A673 (cell line): ENCODE measurements around the gene APBA1. TPM values are rescaled to one million over a fixed set of nuclear protein-coding genes. Genes with fewer than 3 reads are reported as not detected.

Source experiments
- BruUV-seq: library from RNA; stranded (reverse); fragments of 400-500 nt; replicated peaks from 2 replicates; lab custom pipeline; 2021; lab: Mats Ljungman, UMichigan
- CTCF ChIA-PET: fragments of 300-600 bp; sonication (Branson Sonifier 250); formaldehyde crosslinking; loops from one replicate; lab custom pipeline; 2022; ENCODE audit warnings: antibody characterized with exemption; lab: Charles Lee
- POLR2A ChIA-PET: fragments of 300-600 bp; sonication (Branson Sonifier 250); formaldehyde crosslinking; loops from one replicate; lab custom pipeline; 2022; ENCODE audit warnings: antibody characterized with exemption; ENCODE audit not compliant: low non-redundant PET; lab: Charles Lee
- DNase-seq: peaks from one replicate; pipeline ENCODE4 v3.0.0-alpha.2; 2015; ENCODE audit warnings: low spot score
- H3K27ac ChIP-seq: fragments of 200-600 bp; sonication (generic); 2 replicates; pipeline ENCODE4 v1.5.1; 2016; ENCODE audit warnings: mixed run types, low read depth, mild to moderate bottlenecking, mixed read lengths, antibody characterized with exemption, low read length; ENCODE audit not compliant: poor library complexity, severe bottlenecking
- H3K27me3 ChIP-seq: fragments of 200-600 bp; sonication (generic); replicated peaks from 2 replicates; pipeline ENCODE4 v1.6.1; 2017; ENCODE audit warnings: mixed run types, low read depth, mild to moderate bottlenecking, mixed read lengths, antibody characterized with exemption, low read length; ENCODE audit not compliant: insufficient read depth, poor library complexity
- H3K36me3 ChIP-seq: fragments of 200-600 bp; sonication (generic); 2 replicates; pipeline ENCODE4 v1.6.1; 2016; ENCODE audit warnings: mixed run types, mild to moderate bottlenecking, mixed read lengths, antibody characterized with exemption, low read length; ENCODE audit not compliant: insufficient read depth, poor library complexity, severe bottlenecking
- H3K4me1 ChIP-seq: fragments of 200-600 bp; sonication (generic); 2 replicates; pipeline ENCODE4 v1.6.1; 2017; ENCODE audit warnings: mixed run types, mild to moderate bottlenecking, mixed read lengths, antibody characterized with exemption, low read length; ENCODE audit not compliant: insufficient read depth, poor library complexity, severe bottlenecking
- H3K4me3 ChIP-seq: fragments of 200-600 bp; sonication (generic); 2 replicates; pipeline ENCODE4 v1.5.1; 2016; ENCODE audit warnings: low read depth, mixed run types, mild to moderate bottlenecking, mixed read lengths, low read length; ENCODE audit not compliant: poor library complexity, severe bottlenecking
- H3K9me3 ChIP-seq: fragments of 200-600 bp; sonication (generic); 2 replicates; pipeline ENCODE4 v1.6.1; 2016; ENCODE audit warnings: mixed run types, low read depth, mild to moderate bottlenecking, mixed read lengths, antibody characterized with exemption, low read length; ENCODE audit not compliant: poor library complexity, severe bottlenecking
- EZH2 ChIP-seq: fragments of 200-600 bp; sonication (generic); IDR thresholded peaks from 2 replicates; pipeline ENCODE4 v1.6.1; 2017; ENCODE audit warnings: borderline replicate concordance, low read depth, mild to moderate bottlenecking, mixed read lengths, antibody characterized with exemption, low read length; ENCODE audit not compliant: poor library complexity, severe bottlenecking
- intact Hi-C: fragments of 100-400 bp; cut with micrococcal nuclease; formaldehyde crosslinking; loops from one replicate; pipeline ENCODE4 v1.10.0; 2022; ENCODE audit not compliant: unreplicated experiment
- total RNA-seq: library from RNA; stranded (reverse); gene quantifications from 2 replicates; pipeline ENCODE4 v1.2.3, GENCODE V29; 2021
- TF ChIP-seq, protein P1 (sequence below): fragments of 300-800, 200-600 bp; sonication (generic); conservative IDR thresholded peaks from 2 replicates; pipeline ENCODE4 v1.5.1; 2017; ENCODE audit warnings: low read depth, mild to moderate bottlenecking, antibody characterized with exemption, low read length, moderate library complexity, mixed read lengths

The APBA1 gene
- total RNA-seq, 1 experiment from 2014 or later = 0.13 TPM

DNA sequence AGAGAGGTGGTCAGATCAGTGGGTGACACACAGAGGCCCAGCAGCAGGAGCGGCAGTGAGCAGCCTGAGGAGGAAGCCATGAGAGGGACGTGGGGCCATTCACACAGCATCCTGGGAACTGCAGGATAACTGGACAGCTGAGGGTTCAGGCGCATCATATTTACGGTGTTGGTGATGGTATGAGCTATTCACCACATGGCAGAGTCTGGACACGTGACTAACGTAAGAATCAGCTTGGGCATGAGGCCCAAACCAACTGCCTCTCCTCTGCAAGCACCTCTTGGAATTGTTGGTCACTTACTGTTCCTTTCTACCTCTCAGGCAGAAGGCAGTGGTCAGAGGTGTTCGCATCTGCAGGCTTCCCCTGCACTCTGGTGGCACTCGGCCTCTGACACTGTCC is 206.0 kb downstream of the APBA1 start:
- intact Hi-C loops = no loop called here
- no TSS peak for BruUV-seq
- no peak for TF ChIP-seq EZH2
- TF ChIP-seq, protein P1, sequence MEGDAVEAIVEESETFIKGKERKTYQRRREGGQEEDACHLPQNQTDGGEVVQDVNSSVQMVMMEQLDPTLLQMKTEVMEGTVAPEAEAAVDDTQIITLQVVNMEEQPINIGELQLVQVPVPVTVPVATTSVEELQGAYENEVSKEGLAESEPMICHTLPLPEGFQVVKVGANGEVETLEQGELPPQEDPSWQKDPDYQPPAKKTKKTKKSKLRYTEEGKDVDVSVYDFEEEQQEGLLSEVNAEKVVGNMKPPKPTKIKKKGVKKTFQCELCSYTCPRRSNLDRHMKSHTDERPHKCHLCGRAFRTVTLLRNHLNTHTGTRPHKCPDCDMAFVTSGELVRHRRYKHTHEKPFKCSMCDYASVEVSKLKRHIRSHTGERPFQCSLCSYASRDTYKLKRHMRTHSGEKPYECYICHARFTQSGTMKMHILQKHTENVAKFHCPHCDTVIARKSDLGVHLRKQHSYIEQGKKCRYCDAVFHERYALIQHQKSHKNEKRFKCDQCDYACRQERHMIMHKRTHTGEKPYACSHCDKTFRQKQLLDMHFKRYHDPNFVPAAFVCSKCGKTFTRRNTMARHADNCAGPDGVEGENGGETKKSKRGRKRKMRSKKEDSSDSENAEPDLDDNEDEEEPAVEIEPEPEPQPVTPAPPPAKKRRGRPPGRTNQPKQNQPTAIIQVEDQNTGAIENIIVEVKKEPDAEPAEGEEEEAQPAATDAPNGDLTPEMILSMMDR = no peak
- H3K9me3 ChIP-seq = no peaks in the 10 kb centered on the region
- H3K36me3 ChIP-seq = no peaks in the 10 kb centered on the region
- POLR2A ChIA-PET = no interaction called here
- H3K27me3 ChIP-seq = peaks cover 19% of the 10 kb centered on the region
- H3K4me1 ChIP-seq = no peaks in the 10 kb centered on the region
- H3K27ac ChIP-seq = no peak overlapping the region
- CTCF ChIA-PET = no interaction called here
- H3K4me3 ChIP-seq = no peak overlapping the region
- DNase-seq = no peak

DNA sequence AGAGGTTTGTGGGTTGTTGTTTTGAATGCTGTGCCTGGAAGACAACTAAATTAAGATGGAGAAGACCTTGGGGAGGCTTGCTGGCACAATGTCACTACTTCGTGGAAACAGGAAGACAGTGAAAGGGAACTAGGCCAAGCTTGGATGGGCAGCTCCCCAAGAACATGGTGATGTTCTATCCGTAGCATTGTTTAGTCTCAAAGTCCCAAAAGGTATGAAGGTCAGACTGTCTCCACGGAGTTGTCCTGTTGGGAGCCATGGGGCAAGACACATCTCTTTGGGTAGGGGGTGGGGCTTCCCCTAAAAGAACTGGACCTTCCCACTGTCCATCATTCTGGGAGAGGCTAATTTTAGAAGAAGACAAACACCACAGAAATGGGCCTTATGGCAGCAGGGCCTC is 206.7 kb downstream of the APBA1 start:
- intact Hi-C loops = no loop called here
- no TSS peak for BruUV-seq
- no peak overlapping the region for H3K27ac ChIP-seq
- DNase-seq = no peak
- no peak for TF ChIP-seq EZH2
- TF ChIP-seq, protein P1 = no peak
- CTCF ChIA-PET = no interaction called here
- no peaks in the 10 kb centered on the region for H3K36me3 ChIP-seq
- POLR2A ChIA-PET = no interaction called here
- H3K4me1 ChIP-seq = no peaks in the 10 kb centered on the region
- H3K4me3 ChIP-seq = no peak overlapping the region
- no peaks in the 10 kb centered on the region for H3K9me3 ChIP-seq
- peaks cover 20% of the 10 kb centered on the region for H3K27me3 ChIP-seq

DNA sequence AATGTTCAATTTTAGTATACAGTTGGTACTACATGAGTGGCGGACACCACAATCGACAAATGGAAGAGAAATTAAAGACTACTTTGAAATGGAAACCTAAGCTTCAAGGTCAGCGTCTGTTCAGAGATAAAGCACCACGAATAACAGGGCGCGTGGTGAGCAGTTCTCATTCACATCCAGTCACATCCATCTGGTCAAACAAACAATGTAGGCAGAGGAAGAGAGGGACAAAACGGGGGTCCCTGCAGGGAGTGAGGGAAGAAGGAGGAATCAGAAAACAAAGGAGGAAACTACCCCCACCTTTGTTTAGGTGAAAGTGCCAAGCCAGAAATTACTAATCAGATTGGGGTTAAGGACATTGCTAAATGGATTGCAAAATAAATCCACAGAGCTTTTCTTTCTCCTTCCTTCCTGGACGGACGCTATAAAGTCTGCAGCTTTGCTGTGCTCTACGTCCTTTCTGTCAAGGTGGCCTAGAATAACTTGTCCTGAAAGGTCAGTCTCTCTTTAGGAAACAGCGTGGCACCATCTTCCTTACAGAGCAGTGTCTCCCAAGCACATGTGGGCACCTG is 208.6 kb downstream of the APBA1 start:
- Histone ChIP-seq H3K9me3 (no peaks in the 10 kb centered on the region), H3K36me3 (no peaks in the 10 kb centered on the region), H3K4me3 (no peak overlapping the region), H3K27me3 (peaks cover 32% of the 10 kb centered on the region), H3K27ac (no peak overlapping the region), H3K4me1 (no peaks in the 10 kb centered on the region)
- intact Hi-C loops = no loop called here
- TF ChIP-seq EZH2 = no peak
- TF ChIP-seq, protein P1 = no peak
- CTCF ChIA-PET = no interaction called here
- no TSS peak for BruUV-seq
- POLR2A ChIA-PET = no interaction called here
- DNase-seq = no peak
